HEK293 (cell line): ENCODE data around the gene PPFIA4.

Experiments used
- CTCF ChIA-PET: fragments of 350-600 bp; formaldehyde crosslinking; extraction: SDS; loops from one replicate; lab custom pipeline; 2021; ENCODE audit warnings: antibody characterized with exemption; lab: Yijun Ruan, JAX
- POLR2A ChIA-PET: fragments of 300-600 bp; formaldehyde crosslinking; extraction: SDS; loops from one replicate; lab custom pipeline; 2020; ENCODE audit warnings: antibody characterized with exemption, inconsistent platforms; lab: Yijun Ruan, JAX
- H3K27ac ChIP-seq: fragments of 200-500 bp; sonication (Bioruptor generic); 2 replicates; pipeline ENCODE4 v1.5.1; 2014; ENCODE audit warnings: low read depth, low read length, control low read depth, inconsistent platforms; ENCODE audit errors: extremely low read depth
- H3K36me3 ChIP-seq, 2 experiments: fragments of 200-500 bp in 1 of 2; sonication (Bioruptor generic) in 1 of 2; 1 replicate in 1 of 2; 2 replicates in 1 of 2; pipeline ENCODE4 v1.5.1; 2014 to 2017; ENCODE audit warnings: inconsistent platforms in 2 of 2, low read length in 2 of 2; ENCODE audit not compliant: control insufficient read depth in 2 of 2, insufficient read depth in 1 of 2
- H3K4me1 ChIP-seq: fragments of 200-500 bp; sonication (Bioruptor generic); 2 replicates; pipeline ENCODE4 v1.5.1; 2014; ENCODE audit warnings: mild to moderate bottlenecking, low read length, inconsistent platforms; ENCODE audit not compliant: control insufficient read depth, insufficient read depth
- H3K4me3 ChIP-seq: 2 replicates; pipeline ENCODE4 v1.5.1; 2011; ENCODE audit warnings: low read depth, mild to moderate bottlenecking, control low read depth, low read length, moderate library complexity
- H3K9me3 ChIP-seq: fragments of 200-500 bp; sonication (Bioruptor generic); 2 replicates; pipeline ENCODE4 v1.5.1; 2014; ENCODE audit warnings: low read depth, low read length, inconsistent platforms; ENCODE audit not compliant: control insufficient read depth, insufficient read depth
- KLF16 ChIP-seq: fragments of 450-650 bp; formaldehyde crosslinking; IDR thresholded peaks from 2 replicates; pipeline ENCODE4 v1.5.1; 2017; ENCODE audit warnings: missing biosample characterization, missing genetic modification characterization
- KLF8 ChIP-seq: fragments of 450-650 bp; formaldehyde crosslinking; IDR thresholded peaks from 2 replicates; pipeline ENCODE4 v1.5.1; 2016; ENCODE audit warnings: missing biosample characterization, missing genetic modification characterization
- SCRT1 ChIP-seq: fragments of 450-650 bp; formaldehyde crosslinking; IDR thresholded peaks from 2 replicates; pipeline ENCODE4 v1.5.1; 2016; ENCODE audit warnings: missing biosample characterization, missing genetic modification characterization, borderline replicate concordance
- SCRT2 ChIP-seq: fragments of 450-650 bp; formaldehyde crosslinking; IDR thresholded peaks from 2 replicates; pipeline ENCODE4 v1.5.1; 2016; ENCODE audit warnings: missing biosample characterization, missing genetic modification characterization
- SP3 ChIP-seq: fragments of 450-650 bp; formaldehyde crosslinking; IDR thresholded peaks from 2 replicates; pipeline ENCODE4 v1.5.1; 2016; ENCODE audit warnings: missing biosample characterization, missing genetic modification characterization
- WT1 ChIP-seq: fragments of 450-650 bp; formaldehyde crosslinking; IDR thresholded peaks from 2 replicates; pipeline ENCODE4 v1.5.1; 2016; ENCODE audit warnings: missing biosample characterization, missing genetic modification characterization
- ZFHX2 ChIP-seq: fragments of 450-650 bp; formaldehyde crosslinking; conservative IDR thresholded peaks from 2 replicates; pipeline ENCODE4 v1.5.1; 2016; ENCODE audit warnings: missing biosample characterization, missing genetic modification characterization
- ZNF114 ChIP-seq: fragments of 450-650 bp; formaldehyde crosslinking; IDR thresholded peaks from 2 replicates; pipeline ENCODE4 v1.5.0; 2017; ENCODE audit warnings: missing biosample characterization, missing genetic modification characterization
- ZNF140 ChIP-seq: fragments of 450-650 bp; formaldehyde crosslinking; IDR thresholded peaks from 2 replicates; pipeline ENCODE4 v1.5.1; 2016; ENCODE audit warnings: missing biosample characterization, missing genetic modification characterization
- ZNF174 ChIP-seq: fragments of 450-650 bp; formaldehyde crosslinking; IDR thresholded peaks from 2 replicates; pipeline ENCODE4 v1.5.0; 2017; ENCODE audit warnings: missing biosample characterization, mild to moderate bottlenecking, missing genetic modification characterization
- ZNF248 ChIP-seq: fragments of 450-650 bp; formaldehyde crosslinking; IDR thresholded peaks from 2 replicates; pipeline ENCODE4 v1.5.1; 2017; ENCODE audit warnings: missing biosample characterization, missing genetic modification characterization
- ZNF292 ChIP-seq: fragments of 450-650 bp; formaldehyde crosslinking; IDR thresholded peaks from 2 replicates; pipeline ENCODE4 v1.5.1; 2016; ENCODE audit warnings: low read depth, missing biosample characterization, missing genetic modification characterization, borderline replicate concordance
- ZNF335 ChIP-seq: fragments of 450-650 bp; formaldehyde crosslinking; conservative IDR thresholded peaks from 2 replicates; pipeline ENCODE4 v1.5.1; 2016; ENCODE audit warnings: missing biosample characterization, missing genetic modification characterization
- ZNF433 ChIP-seq: fragments of 450-650 bp; formaldehyde crosslinking; IDR thresholded peaks from 2 replicates; pipeline ENCODE4 v1.5.1; 2016; ENCODE audit warnings: missing biosample characterization, missing genetic modification characterization, low read depth
- ZNF48 ChIP-seq: fragments of 450-650 bp; formaldehyde crosslinking; IDR thresholded peaks from 2 replicates; pipeline ENCODE4 v1.5.1; 2016; ENCODE audit warnings: missing biosample characterization, missing genetic modification characterization
- ZNF660 ChIP-seq: fragments of 450-650 bp; IDR thresholded peaks from 2 replicates; pipeline ENCODE4 v1.5.1; 2018; ENCODE audit warnings: missing biosample characterization, mild to moderate bottlenecking, missing genetic modification characterization
- TF ChIP-seq, protein P1 (sequence below): fragments of 450-650 bp; formaldehyde crosslinking; IDR thresholded peaks from 2 replicates; pipeline ENCODE4 v1.5.1; 2016; ENCODE audit warnings: missing biosample characterization, missing genetic modification characterization, borderline replicate concordance
- TF ChIP-seq, protein P2 (sequence below): fragments of 450-650 bp; formaldehyde crosslinking; IDR thresholded peaks from 2 replicates; pipeline ENCODE4 v1.5.1; 2016; ENCODE audit warnings: missing biosample characterization, missing genetic modification characterization, low read depth
- TF ChIP-seq, protein P3 (sequence below): fragments of 450-650 bp; formaldehyde crosslinking; IDR thresholded peaks from 2 replicates; pipeline ENCODE4 v1.5.1; 2016; ENCODE audit warnings: missing biosample characterization, missing genetic modification characterization
- TF ChIP-seq, protein P4 (sequence below): fragments of 450-650 bp; formaldehyde crosslinking; IDR thresholded peaks from 2 replicates; pipeline ENCODE4 v1.5.1; 2016; ENCODE audit warnings: missing biosample characterization, missing genetic modification characterization, borderline replicate concordance

Gene PPFIA4

DNA sequence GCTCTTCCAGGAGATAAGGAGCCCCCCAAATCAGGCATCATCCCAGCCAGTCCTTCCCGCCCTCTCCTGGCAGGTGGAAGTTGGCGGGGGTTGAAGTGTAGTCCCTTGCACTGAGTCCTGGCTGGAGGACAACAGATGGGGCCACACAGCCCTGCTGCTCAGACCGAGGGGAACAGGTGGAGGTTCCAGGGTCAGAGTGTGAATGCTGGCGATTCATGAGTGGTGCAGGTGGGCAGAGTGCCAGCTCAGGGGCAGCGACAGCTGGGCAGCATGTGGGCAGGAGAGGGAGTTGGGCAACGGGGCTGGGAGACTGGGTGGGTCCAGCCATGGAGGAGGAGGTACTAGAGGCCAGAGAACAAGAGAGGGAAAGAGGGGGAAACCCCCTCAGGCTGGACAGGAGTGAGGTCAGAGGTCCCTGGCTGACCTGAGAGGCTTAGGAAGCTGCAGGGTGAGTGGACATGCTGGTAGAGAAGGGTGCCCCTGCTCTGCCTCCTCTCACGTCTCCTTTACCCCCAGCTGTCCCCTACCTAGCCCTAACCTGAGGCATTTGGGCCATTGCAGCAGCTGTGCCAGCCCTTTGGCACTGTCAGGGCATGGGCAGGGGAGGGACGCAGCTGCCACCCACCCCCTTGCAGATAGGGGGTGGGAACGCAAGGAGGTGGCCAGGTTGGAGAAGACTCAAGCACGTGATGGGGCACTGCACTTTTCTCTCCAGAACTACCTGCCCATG, 90.0 kb downstream of the PPFIA4 start:
- H3K36me3 ChIP-seq: no peaks in the 10 kb centered on the region
- CTCF ChIA-PET: interaction anchor here (0.7 to 13.6 kb wide), 7 partner anchors 13 to 153 kb away, joined by 3 to 226 read pairs (median 39); no protein-coding TSS in a partner anchor

DNA sequence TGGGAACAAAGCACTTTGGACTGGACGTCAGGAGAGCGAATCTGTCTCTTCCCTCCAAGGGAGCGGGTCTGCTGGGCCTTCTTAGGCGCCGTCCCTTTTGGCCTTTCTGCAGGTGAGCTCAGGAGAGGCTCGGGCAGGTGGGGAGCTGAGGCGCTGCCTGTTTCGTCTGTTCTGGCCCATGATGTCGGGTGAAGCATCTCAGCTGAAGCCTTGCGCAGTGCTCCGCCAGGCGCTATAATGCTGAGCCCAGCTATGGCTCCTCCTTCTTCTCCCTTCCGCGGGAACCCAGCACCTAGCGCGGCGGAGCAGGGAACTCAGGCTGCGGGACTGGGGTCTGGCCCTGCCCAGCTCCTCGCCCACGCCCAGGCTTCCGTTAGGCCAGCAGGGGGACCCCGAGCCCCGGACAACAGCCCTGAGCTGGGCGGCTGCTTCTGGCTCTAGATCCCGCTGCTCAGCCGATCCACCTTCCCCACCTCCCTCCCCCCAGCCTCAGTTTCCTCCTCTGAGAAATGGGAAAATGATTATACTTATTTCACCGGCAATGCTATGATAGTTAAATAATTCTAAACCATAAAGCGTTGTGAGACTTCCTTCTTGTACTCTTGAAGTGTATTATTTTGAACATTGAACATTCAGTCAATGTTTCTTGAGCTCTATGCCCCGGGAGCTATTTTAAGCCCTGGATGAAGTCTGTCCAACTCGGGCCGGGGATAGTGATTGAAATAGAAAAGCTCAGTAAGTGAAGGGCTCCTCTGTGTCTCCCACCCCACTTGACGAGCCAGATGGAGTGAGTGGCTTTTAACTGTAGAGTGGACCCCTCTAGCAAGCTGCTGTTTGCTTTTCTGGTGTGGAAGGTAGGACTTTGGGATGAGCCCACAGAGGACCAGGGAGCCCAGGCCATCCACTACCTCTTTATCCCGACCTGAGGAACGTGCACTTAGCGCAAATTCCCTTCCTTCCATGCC, 91.6 kb downstream of the PPFIA4 start:
- no peak overlapping the region for H3K27ac ChIP-seq
- no peaks in the 10 kb centered on the region for H3K9me3 ChIP-seq
- ChIA-PET CTCF (interaction anchor here (0.5 to 13.6 kb wide), 51 partner anchors 10 to 1397 kb away, joined by 3 to 226 read pairs (median 4); partner anchors contain the start of gene ADORA1), POLR2A (interaction anchor here (0.7 to 1.9 kb wide), 5 partner anchors 10 to 150 kb away, joined by 3 to 5 read pairs (median 4); partner anchors contain the start of gene ADORA1)
- no peak overlapping the region for H3K4me3 ChIP-seq
- no peaks in the 10 kb centered on the region for H3K36me3 ChIP-seq
- no peaks in the 10 kb centered on the region for H3K4me1 ChIP-seq
- TF ChIP-seq ZNF174 (no peak), ZNF140 (no peak), WT1 (tag by site-specific recombination) (no peak), ZNF248 (no peak), ZNF114 (tag by site-specific recombination) (no peak), SCRT1 (tag by site-specific recombination) (no peak), ZNF335 (tag by site-specific recombination) (peak; percentile 38; the same call in 1 of the 2 replicates), ZNF660 (tag by site-specific recombination) (no peak; the same call in 1 of the 2 replicates), ZNF48 (tag by site-specific recombination) (no peak), ZNF433 (tag by site-specific recombination) (no peak), ZNF292 (tag by site-specific recombination) (no peak), SP3 (no peak)
- TF ChIP-seq, protein P1, sequence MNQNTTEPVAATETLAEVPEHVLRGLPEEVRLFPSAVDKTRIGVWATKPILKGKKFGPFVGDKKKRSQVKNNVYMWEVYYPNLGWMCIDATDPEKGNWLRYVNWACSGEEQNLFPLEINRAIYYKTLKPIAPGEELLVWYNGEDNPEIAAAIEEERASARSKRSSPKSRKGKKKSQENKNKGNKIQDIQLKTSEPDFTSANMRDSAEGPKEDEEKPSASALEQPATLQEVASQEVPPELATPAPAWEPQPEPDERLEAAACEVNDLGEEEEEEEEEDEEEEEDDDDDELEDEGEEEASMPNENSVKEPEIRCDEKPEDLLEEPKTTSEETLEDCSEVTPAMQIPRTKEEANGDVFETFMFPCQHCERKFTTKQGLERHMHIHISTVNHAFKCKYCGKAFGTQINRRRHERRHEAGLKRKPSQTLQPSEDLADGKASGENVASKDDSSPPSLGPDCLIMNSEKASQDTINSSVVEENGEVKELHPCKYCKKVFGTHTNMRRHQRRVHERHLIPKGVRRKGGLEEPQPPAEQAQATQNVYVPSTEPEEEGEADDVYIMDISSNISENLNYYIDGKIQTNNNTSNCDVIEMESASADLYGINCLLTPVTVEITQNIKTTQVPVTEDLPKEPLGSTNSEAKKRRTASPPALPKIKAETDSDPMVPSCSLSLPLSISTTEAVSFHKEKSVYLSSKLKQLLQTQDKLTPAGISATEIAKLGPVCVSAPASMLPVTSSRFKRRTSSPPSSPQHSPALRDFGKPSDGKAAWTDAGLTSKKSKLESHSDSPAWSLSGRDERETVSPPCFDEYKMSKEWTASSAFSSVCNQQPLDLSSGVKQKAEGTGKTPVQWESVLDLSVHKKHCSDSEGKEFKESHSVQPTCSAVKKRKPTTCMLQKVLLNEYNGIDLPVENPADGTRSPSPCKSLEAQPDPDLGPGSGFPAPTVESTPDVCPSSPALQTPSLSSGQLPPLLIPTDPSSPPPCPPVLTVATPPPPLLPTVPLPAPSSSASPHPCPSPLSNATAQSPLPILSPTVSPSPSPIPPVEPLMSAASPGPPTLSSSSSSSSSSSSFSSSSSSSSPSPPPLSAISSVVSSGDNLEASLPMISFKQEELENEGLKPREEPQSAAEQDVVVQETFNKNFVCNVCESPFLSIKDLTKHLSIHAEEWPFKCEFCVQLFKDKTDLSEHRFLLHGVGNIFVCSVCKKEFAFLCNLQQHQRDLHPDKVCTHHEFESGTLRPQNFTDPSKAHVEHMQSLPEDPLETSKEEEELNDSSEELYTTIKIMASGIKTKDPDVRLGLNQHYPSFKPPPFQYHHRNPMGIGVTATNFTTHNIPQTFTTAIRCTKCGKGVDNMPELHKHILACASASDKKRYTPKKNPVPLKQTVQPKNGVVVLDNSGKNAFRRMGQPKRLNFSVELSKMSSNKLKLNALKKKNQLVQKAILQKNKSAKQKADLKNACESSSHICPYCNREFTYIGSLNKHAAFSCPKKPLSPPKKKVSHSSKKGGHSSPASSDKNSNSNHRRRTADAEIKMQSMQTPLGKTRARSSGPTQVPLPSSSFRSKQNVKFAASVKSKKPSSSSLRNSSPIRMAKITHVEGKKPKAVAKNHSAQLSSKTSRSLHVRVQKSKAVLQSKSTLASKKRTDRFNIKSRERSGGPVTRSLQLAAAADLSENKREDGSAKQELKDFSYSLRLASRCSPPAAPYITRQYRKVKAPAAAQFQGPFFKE (tag by site-specific recombination): no peak
- TF ChIP-seq, protein P2, sequence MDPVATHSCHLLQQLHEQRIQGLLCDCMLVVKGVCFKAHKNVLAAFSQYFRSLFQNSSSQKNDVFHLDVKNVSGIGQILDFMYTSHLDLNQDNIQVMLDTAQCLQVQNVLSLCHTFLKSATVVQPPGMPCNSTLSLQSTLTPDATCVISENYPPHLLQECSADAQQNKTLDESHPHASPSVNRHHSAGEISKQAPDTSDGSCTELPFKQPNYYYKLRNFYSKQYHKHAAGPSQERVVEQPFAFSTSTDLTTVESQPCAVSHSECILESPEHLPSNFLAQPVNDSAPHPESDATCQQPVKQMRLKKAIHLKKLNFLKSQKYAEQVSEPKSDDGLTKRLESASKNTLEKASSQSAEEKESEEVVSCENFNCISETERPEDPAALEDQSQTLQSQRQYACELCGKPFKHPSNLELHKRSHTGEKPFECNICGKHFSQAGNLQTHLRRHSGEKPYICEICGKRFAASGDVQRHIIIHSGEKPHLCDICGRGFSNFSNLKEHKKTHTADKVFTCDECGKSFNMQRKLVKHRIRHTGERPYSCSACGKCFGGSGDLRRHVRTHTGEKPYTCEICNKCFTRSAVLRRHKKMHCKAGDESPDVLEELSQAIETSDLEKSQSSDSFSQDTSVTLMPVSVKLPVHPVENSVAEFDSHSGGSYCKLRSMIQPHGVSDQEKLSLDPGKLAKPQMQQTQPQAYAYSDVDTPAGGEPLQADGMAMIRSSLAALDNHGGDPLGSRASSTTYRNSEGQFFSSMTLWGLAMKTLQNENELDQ (tag by site-specific recombination): no peak
- TF ChIP-seq, protein P3, sequence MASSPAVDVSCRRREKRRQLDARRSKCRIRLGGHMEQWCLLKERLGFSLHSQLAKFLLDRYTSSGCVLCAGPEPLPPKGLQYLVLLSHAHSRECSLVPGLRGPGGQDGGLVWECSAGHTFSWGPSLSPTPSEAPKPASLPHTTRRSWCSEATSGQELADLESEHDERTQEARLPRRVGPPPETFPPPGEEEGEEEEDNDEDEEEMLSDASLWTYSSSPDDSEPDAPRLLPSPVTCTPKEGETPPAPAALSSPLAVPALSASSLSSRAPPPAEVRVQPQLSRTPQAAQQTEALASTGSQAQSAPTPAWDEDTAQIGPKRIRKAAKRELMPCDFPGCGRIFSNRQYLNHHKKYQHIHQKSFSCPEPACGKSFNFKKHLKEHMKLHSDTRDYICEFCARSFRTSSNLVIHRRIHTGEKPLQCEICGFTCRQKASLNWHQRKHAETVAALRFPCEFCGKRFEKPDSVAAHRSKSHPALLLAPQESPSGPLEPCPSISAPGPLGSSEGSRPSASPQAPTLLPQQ: no peak
- TF ChIP-seq, protein P4, sequence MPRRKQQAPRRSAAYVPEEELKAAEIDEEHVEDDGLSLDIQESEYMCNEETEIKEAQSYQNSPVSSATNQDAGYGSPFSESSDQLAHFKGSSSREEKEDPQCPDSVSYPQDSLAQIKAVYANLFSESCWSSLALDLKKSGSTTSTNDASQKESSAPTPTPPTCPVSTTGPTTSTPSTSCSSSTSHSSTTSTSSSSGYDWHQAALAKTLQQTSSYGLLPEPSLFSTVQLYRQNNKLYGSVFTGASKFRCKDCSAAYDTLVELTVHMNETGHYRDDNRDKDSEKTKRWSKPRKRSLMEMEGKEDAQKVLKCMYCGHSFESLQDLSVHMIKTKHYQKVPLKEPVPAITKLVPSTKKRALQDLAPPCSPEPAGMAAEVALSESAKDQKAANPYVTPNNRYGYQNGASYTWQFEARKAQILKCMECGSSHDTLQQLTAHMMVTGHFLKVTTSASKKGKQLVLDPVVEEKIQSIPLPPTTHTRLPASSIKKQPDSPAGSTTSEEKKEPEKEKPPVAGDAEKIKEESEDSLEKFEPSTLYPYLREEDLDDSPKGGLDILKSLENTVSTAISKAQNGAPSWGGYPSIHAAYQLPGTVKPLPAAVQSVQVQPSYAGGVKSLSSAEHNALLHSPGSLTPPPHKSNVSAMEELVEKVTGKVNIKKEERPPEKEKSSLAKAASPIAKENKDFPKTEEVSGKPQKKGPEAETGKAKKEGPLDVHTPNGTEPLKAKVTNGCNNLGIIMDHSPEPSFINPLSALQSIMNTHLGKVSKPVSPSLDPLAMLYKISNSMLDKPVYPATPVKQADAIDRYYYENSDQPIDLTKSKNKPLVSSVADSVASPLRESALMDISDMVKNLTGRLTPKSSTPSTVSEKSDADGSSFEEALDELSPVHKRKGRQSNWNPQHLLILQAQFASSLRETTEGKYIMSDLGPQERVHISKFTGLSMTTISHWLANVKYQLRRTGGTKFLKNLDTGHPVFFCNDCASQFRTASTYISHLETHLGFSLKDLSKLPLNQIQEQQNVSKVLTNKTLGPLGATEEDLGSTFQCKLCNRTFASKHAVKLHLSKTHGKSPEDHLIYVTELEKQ (tag by site-specific recombination): no peak

More for the DNA sequence above, 90.0 kb downstream of the PPFIA4 start:
- Histone ChIP-seq H3K9me3 (no peaks in the 10 kb centered on the region), H3K4me3 (no peak overlapping the region), H3K27ac (no peak overlapping the region), H3K4me1 (no peaks in the 10 kb centered on the region)
- TF ChIP-seq ZFHX2 (tag by site-specific recombination) (peak; percentile 41; the same call in 1 of the 2 replicates), KLF8 (tag by site-specific recombination) (no peak), SCRT2 (tag by site-specific recombination) (peak; percentile 49; the same call in 1 of the 2 replicates), KLF16 (tag by site-specific recombination) (no peak)
- POLR2A ChIA-PET: no interaction called here
